ENCODE results near the gene CPSF4L.

Gene CPSF4L

GRCh38 chr17:73283841-73284282, 22.2 kb upstream of the CPSF4L start:
- H3K27me3 ChIP-seq (replicated peaks; ENCODE audit: insufficient read depth, low read length): no peaks in the 10 kb centered on the region
- H3K36me3 ChIP-seq (replicated peaks; ENCODE audit: insufficient read depth, low read length): no peaks in the 10 kb centered on the region
- no peaks in the 10 kb centered on the region for H3K9me2 ChIP-seq (replicated peaks; ENCODE audit: insufficient read depth, low read length)
- no peak overlapping the region for H2AFZ ChIP-seq (ENCODE audit: low read length)
- no peaks in the 10 kb centered on the region for H4K20me1 ChIP-seq (ENCODE audit: insufficient read depth, low read length)
- no peak overlapping the region for H3K9ac ChIP-seq (ENCODE audit: low read length)
- H3K4me1 ChIP-seq (ENCODE audit: low read length): no peaks in the 10 kb centered on the region
- no peak overlapping the region for H3K27ac ChIP-seq (ENCODE audit: low read length)
- no peaks in the 10 kb centered on the region for H3K79me2 ChIP-seq (ENCODE audit: low read length)
- no peaks in the 10 kb centered on the region for H3F3A ChIP-seq (ENCODE audit: insufficient read depth, low read length)
- TF ChIP-seq EZH2 (optimal IDR thresholded peaks at IDR 0.05; ENCODE audit: low read depth, low read length) (no peak), EZH2phosphoT487 (IDR thresholded peaks at IDR 0.05; ENCODE audit: low read length) (no peak), CTCF (IDR thresholded peaks at IDR 0.05; ENCODE audit: low read length) (no peak)
- H3K4me2 ChIP-seq (ENCODE audit: low read depth, low read length): no peak overlapping the region
- no peaks in the 10 kb centered on the region for H3K9me3 ChIP-seq (replicated peaks; ENCODE audit: insufficient read depth, low read length)
- H3K4me3 ChIP-seq (ENCODE audit: low read length): no peak overlapping the region
- no peak for DNase-seq

- H3K4me3 ChIP-seq (ENCODE audit: low read length): no peak overlapping the region
- H3K4me1 ChIP-seq (ENCODE audit: low read length): no peaks in the 10 kb centered on the region
- no peaks in the 10 kb centered on the region for H3K79me2 ChIP-seq (ENCODE audit: low read length)
- H3K9me2 ChIP-seq (replicated peaks; ENCODE audit: insufficient read depth, low read length): no peaks in the 10 kb centered on the region
- H4K20me1 ChIP-seq (ENCODE audit: insufficient read depth, low read length): no peaks in the 10 kb centered on the region
- H3K27me3 ChIP-seq (replicated peaks; ENCODE audit: insufficient read depth, low read length): no peaks in the 10 kb centered on the region
- H3K36me3 ChIP-seq (replicated peaks; ENCODE audit: insufficient read depth, low read length): no peaks in the 10 kb centered on the region
- no peak overlapping the region for H3K9ac ChIP-seq (ENCODE audit: low read length)
- H2AFZ ChIP-seq (ENCODE audit: low read length): no peak overlapping the region
- no peaks in the 10 kb centered on the region for H3F3A ChIP-seq (ENCODE audit: insufficient read depth, low read length)
- H3K27ac ChIP-seq (ENCODE audit: low read length): no peak overlapping the region
- no peak for DNase-seq
- no peak overlapping the region for H3K4me2 ChIP-seq (ENCODE audit: low read depth, low read length)
- H3K9me3 ChIP-seq (replicated peaks; ENCODE audit: insufficient read depth, low read length): no peaks in the 10 kb centered on the region
- TF ChIP-seq EZH2phosphoT487 (IDR thresholded peaks at IDR 0.05; ENCODE audit: low read length): no peak
- TF ChIP-seq EZH2 (optimal IDR thresholded peaks at IDR 0.05; ENCODE audit: low read depth, low read length): no peak
- no peak for TF ChIP-seq CTCF (IDR thresholded peaks at IDR 0.05; ENCODE audit: low read length)
Measured at GRCh38 chr17:73283250-73283649, 21.6 kb upstream of the CPSF4L start.

- no peak overlapping the region for H3K27ac ChIP-seq (ENCODE audit: low read length)
- no peak overlapping the region for H2AFZ ChIP-seq (ENCODE audit: low read length)
- no peaks in the 10 kb centered on the region for H3K9me2 ChIP-seq (replicated peaks; ENCODE audit: insufficient read depth, low read length)
- no peak for TF ChIP-seq EZH2phosphoT487 (IDR thresholded peaks at IDR 0.05; ENCODE audit: low read length)
- TF ChIP-seq CTCF (IDR thresholded peaks at IDR 0.05; ENCODE audit: low read length): no peak
- no peak for TF ChIP-seq EZH2 (optimal IDR thresholded peaks at IDR 0.05; ENCODE audit: low read depth, low read length)
- no peak for DNase-seq
- no peaks in the 10 kb centered on the region for H3K9me3 ChIP-seq (replicated peaks; ENCODE audit: insufficient read depth, low read length)
- H3F3A ChIP-seq (ENCODE audit: insufficient read depth, low read length): no peaks in the 10 kb centered on the region
- no peaks in the 10 kb centered on the region for H3K36me3 ChIP-seq (replicated peaks; ENCODE audit: insufficient read depth, low read length)
- H3K4me3 ChIP-seq (ENCODE audit: low read length): no peak overlapping the region
- no peaks in the 10 kb centered on the region for H3K79me2 ChIP-seq (ENCODE audit: low read length)
- H3K4me2 ChIP-seq (ENCODE audit: low read depth, low read length): no peak overlapping the region
- H3K9ac ChIP-seq (ENCODE audit: low read length): no peak overlapping the region
- H3K27me3 ChIP-seq (replicated peaks; ENCODE audit: insufficient read depth, low read length): no peaks in the 10 kb centered on the region
- H4K20me1 ChIP-seq (ENCODE audit: insufficient read depth, low read length): no peaks in the 10 kb centered on the region
- no peaks in the 10 kb centered on the region for H3K4me1 ChIP-seq (ENCODE audit: low read length)
Measured at GRCh38 chr17:73282629-73283028, 20.9 kb upstream of the CPSF4L start.

Data from MM.1S (cell line).